AG08395 (cell line): ENCODE measurements around the gene TMEM154.

Experiments used
- DNase-seq: peaks from one replicate; pipeline ENCODE4 v3.0.0; 2012; ENCODE audit warnings: mixed read lengths, low spot score

Gene TMEM154

DNA sequence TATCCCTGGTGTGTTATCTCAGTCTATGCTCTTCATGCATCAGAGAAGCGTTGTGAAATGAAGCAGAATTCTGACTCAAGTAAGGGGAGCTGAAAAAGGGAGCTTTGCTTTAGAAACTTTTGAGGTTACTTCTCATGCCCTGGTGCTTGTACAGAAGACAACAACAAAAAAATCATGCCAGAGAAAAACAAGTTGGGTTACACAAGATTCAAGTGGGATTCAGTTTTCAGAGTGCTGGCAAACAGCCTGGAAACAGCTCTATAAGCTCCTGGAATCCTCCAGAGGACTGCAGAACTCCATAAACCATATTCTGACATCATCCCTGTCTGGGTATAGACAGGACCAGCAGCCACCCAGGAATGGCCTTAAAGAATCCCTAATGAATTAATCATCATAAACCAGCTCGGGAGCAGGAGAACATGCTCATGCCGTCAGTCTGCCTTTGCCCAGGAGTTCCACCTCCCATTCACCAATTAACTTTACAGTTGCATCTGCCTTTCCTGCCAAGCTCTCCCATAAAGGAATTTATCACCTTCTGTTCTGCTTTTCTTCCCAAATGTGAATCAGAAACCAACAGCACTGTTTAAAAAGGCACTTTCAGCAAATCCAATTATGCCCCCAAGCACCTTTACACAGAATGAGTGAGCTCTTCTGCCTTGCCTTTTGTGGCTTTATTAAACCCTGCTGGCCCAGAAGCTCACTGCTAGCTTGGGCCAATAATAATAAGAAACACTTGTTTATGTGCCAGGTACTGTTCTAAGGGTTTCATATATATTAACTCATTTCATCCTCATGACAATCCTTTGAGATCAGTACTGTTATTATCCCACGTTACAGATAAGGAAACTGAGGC is 89.4 kb downstream of the TMEM154 start:
- peak; percentile 90 for DNase-seq

- DNase-seq, result no peak
Measured at GRCh38 chr4:152588869-152589268, 90.9 kb downstream of the TMEM154 start.

DNA sequence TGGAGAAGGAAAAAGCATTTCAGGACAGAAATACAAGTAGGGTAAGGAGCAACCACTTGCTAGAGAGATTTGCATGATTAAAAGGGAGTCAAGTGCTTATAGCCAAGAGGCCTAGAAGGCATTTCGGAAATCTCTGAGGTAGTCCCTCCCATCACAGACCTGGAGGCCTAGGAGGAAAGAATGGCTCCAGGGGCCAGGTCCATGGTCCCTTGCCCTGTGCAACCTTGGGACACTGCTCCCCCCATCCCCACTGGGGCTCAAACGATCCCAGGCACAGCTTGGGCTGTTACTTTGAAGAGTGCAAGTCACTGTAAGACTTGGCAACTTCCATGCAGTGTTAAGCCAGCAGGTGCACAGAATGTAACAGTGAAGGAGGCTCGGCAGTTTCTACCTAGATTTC is 92.7 kb downstream of the TMEM154 start:
- no peak for DNase-seq

- no peak for DNase-seq
Measured at GRCh38 chr4:152586668-152587067, 93.1 kb downstream of the TMEM154 start.

GRCh38 chr4:152585023-152585441 is 94.8 kb downstream of the TMEM154 start:
- no peak for DNase-seq

DNA sequence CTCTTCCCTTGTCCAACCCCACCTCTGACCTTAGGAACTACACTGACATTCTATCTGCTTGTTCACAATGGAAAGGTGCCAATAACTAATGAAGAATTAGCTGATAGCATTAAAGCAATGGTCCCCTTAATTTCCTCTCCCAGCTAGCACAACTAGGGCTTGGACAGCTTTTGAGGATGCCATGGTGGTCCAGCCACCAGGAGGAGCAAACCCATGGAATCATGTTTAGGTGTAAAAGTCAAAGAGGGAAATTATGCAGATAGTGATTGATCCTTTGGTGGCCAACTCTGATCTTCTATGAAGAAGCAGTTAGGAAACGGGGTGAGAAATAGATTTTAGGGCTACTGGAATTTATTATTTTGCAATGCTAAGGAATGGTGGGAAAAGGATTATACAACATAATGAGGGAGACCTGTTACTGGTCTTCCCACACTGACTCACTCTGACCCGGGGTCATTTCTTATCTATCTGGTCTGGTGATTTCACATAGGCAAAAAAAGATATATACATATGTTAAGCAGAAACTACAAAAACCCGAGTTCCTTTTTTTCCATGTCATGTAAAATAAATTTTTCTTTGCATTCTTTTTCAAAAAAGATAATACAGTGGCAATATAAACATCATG is 98.1 kb downstream of the TMEM154 start:
- DNase-seq, result no peak

DNA sequence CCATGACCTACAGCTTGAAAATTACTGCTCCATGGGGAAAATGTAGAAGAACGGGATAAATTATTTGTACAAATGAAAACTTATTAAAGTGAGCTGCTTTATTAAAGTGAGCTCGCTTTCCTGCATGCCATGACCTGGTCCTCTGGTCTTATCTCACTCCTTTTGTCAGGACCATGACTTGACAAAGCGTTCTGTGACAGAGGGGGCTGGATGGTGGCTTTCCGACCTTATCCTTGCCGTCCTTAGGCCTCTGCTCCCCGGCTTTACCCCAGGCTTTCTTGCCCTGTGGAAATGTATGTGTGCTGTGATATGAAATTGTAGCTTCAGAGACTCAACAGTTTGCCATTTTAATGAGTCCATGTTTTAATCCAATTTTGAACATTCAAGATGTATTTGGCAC is 99.9 kb downstream of the TMEM154 start:
- DNase-seq, result no peak

DNA sequence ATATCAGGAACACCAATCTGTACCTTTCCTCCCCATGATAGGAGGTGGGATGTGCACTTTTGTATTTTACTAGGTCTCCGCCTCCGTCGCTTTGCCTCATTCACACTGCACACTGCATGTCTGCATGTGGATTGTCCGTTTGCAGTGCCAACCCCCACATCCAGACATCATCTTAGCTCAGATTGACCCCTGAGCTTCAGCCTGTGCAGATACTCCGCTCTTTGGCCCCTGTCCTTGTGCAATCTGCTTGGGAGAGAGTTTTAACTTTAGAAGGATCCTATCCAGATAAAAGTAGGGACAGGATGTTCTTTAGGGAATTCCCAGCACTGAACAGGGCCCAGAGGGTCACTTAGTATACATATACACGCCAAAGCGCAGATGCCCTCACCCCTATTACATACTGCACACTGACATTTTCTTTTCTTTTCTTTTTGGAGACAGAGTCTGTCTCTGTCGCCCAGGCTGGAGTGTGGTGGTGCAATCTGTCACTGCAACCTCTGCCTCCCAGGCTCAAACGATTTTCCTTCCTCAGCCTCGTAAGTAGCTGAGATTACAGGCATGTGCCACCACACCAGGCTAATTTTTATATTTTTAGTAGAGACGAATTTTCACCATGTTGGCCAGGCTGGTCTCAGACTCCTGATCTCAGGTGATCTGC is 100.6 kb downstream of the TMEM154 start:
- DNase-seq, result no peak

- DNase-seq, result no peak
Measured at GRCh38 chr4:152578670-152579069, 101.1 kb downstream of the TMEM154 start.

DNA sequence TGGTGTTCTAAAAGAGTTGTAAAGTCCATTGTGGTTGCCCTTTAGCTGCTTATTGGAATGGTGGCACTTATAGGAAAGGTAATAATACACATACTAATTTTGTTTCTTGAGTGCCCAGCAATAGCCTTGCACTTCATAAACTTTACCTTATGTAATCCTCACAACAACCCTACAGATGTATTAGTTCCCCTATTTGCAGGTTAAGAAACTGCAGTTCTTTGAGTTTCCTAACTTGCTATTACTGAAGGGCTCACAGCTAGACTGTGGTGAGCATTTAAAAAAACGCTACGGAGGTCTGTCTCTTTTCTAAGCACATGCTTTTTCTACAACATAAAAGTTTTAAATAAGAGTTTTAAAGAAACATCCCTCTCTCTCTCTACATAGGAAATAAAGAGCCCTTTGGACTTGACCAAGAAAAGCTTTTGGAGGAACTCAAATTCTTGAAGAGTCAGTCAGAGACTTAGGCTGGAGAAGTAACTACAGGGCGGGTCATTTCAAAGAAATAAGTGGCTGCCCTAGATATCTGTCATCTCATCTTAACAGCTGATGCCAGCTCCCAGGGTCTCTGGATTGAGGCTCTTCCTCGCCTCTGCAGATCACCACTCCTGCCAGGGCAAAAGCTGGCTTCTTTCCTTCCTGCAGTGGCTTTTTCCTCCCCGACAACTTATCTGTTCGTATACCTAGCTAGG is 101.9 kb downstream of the TMEM154 start:
- DNase-seq, result peak; percentile 13

- DNase-seq, result no peak
Measured at GRCh38 chr4:152575533-152575932, 104.3 kb downstream of the TMEM154 start.

DNA sequence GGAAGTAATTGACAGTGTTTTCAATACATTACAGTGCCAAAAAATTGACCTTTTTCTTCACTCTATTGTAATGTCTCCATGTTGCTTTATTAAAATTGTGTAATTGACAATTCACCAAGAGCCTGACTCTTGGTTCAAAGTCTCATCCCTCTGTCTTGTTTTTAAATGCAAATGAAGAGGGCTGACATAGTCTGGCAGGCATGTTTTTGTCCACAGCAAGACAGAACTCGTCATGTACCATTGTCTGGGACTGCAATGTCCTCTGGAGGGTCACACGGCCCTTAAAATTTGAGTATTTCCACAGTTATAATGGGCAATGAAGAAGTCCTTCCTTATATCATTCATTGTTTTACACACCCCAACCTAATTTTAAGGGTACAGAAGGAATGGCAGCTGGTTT is 105.9 kb downstream of the TMEM154 start:
- no peak for DNase-seq

- DNase-seq, result no peak
Measured at GRCh38 chr4:152572417-152573086, 107.2 kb downstream of the TMEM154 start.

GRCh38 chr4:152571770-152572169 is 108.0 kb downstream of the TMEM154 start:
- DNase-seq, result no peak

DNA sequence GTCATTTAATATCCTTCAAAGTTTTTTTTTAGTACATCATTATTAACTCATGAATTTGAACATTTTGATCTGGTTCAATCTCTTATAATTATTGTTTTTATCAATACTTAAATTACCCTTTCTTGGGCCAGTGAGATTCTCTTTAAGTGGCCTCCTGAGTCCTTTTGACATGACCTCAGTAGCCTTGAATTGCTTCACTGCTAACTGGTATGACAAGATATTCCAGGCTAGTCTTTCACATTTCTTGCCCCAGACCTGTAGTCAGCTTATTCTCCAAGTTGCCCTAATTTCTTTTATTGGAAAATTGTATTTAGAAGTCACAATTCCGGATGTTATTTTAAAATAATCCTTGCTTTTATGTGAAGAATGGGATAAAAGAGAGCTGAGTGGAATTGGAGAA is 108.5 kb downstream of the TMEM154 start:
- DNase-seq, result no peak
